GM15510 (cell line): ENCODE measurements around the gene KIF26A.

Experiments used
- POLR2A ChIP-seq: IDR thresholded peaks from 3 replicates; pipeline ENCODE4 v1.6.1; 2011; ENCODE audit warnings: borderline replicate concordance; ENCODE audit not compliant: insufficient read length; ENCODE audit errors: extremely low read depth

The KIF26A gene

DNA sequence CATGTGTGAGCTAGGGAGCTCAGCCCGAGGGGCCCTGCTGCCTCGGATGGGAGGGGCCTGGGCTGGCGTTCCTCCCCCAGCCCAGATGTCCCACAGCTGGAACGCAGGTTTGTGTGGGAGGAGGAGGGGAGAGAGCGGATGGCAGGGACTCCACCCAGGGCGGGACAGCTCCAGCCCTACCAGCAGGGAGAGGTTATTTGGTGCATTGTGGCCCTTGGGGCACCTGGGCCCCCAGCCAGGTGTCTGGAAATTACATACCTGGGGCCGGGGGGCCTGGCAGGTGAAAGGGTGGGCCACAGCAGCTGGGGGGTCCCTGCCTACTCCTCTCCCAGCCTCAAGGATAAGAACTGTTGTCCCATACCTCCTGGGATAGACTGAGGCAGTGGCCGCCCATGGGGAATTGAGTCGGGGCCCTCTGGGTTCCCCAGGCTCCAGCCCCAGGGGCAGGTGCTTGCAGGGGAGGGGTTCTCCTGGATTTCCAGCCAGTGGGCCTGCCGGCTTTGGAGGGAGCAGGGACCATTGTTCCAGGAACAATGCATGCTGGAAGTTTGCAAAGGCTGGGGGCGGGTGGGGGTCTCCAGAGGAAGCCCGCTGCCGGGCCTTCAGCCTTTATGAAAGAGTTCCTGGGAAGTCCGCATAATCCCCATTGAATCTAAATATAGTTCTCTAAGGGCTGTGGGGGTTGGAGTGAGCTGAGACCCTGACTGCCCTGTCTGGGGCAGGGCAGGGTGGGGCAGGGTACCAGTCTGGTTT is 1.2 kb downstream of the KIF26A start:
- no peak for TF ChIP-seq POLR2A

DNA sequence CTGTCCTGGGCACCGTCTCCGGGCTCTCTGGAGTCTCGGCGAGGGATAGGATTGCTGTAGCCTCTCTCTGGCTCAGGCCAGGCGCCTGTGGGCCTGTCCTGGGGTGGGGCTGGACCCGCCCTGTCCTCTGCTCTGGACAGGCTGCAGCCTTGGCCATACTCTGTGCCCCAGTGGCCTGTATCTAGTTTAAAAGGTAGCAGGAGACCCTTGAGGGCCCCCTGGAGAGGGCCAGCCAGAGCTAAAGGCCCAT is 1.8 kb downstream of the KIF26A start:
- TF ChIP-seq POLR2A, result no peak

DNA sequence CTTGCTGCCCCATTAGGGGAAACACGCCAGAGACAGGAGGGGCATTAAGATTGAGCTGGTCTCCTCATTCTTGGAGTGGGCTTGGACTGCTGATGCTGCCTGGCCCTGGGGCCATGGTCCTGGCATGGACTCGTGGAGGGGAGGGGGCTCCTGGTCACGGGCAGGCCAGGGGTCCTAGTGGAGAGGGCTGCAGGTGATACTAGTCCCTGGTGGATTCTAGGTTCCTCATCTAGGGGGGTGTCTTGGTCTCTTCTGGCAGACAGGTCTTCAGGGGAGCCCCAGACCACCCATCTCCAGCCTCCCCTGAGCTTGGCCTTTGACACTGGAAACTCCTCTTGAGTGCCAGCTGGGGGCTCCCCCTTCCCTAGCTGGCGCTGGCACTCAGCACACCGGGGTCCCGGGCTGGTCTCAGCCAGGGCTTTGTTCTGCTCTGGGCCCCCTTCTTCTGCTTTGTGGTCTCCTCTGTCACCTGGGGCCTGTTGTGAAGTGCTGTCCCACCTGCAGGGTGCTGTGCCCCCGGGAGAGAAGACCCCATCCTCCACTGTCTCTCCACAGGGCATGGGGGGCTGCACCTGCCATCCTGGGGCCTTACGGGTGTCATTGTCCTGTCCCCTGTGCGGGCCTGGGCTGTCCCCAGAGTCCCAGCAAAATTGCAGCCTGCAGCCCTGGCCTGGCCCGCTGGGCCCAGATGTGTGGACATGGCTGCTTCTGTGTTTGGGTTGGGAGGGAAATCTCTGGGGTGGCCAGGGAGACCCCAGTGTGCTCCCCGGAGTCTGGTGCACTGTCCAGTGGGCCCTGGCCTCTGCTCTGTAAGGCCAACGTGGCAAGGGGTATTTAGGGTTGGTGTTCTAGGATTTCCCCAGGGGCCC is 2.3 kb downstream of the KIF26A start:
- TF ChIP-seq POLR2A, result no peak

DNA sequence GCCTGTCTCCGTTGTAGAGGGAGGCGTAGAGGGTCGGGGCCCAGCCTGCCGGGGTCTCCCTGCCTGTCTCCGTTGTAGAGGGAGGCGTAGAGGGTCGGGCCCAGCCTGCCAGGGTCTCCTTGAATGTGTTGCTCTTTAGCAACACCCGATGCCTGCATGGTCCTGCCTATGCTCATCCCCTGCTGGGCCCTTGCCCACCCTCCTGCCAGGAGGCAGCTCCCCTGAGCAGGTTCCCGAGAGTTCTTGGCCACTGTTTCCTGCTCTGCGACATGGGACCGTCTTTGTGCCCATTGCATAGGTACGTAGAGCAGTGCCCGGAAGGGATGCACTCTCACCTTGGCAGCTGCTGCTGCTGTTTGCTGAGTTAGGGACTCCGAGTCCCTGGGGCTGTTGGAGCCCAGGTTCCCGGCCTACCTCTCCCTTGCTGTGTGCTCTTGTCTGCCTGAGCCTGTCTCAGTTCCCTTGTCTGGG is 3.3 kb downstream of the KIF26A start:
- TF ChIP-seq POLR2A, result no peak

DNA sequence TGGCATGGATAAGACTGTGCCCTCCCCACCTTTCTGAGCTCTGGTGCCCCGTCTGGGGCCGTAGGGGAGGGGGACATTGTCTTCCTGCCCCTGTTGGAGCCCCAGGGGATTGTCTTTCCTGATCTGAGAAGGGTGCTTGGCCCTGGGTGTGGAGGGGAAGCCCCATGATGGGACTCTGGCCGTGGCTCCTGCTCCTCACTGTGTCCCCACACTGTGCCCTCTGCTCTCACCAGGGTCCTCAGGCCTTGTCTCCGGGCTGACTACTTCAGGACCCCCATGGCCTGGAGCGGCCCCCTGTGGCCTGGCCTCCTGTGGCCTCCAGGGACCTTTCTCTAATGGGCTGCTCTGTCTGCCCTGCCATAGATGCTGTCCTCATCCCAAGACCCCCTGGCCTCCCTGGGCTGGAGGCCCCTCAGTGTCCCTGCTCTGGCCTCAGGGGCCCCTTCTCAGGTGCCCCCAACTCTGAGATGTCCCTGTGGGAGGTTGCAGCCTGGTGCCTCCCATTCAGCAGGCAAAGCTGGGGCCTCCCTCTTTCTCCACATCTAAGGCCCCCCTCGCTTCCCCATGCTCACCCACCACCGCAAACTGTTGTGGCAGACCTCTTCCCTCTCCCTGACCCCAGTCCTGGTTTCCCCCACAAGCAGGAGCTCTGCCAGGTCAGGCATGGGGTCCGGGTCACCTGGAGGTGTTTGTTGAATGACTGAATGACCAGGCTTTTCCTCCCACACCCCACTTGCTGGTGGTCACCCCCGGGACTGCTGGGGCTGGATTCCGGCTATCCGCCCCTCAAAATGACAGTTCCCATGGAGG is 4.0 kb downstream of the KIF26A start:
- TF ChIP-seq POLR2A, result no peak

DNA sequence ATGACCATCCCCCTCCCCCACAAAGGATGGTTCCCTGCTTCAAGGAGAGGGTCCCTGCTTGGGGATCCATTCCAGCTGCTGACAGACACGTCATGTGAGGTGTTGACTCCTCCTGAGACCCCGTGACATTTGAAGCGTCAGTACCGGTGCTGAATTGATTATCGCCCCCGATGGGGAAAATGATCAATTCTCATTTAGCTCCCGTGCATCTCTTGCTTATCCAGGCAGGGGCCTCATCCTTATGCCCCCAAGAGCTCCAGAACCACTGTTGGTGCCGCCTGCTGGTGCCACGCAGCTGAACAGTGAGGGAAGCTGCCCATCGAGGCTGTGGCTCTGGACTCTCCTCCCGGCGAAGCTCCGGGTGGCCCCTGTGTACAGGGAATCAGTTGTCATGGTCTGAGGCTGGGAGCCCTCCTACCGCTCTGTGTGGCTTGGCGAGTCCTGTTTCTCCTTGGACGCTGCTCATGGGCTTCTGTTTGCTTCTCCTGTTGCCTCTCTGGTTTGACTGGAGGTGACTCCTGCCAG is 4.6 kb downstream of the KIF26A start:
- TF ChIP-seq POLR2A, result no peak

DNA sequence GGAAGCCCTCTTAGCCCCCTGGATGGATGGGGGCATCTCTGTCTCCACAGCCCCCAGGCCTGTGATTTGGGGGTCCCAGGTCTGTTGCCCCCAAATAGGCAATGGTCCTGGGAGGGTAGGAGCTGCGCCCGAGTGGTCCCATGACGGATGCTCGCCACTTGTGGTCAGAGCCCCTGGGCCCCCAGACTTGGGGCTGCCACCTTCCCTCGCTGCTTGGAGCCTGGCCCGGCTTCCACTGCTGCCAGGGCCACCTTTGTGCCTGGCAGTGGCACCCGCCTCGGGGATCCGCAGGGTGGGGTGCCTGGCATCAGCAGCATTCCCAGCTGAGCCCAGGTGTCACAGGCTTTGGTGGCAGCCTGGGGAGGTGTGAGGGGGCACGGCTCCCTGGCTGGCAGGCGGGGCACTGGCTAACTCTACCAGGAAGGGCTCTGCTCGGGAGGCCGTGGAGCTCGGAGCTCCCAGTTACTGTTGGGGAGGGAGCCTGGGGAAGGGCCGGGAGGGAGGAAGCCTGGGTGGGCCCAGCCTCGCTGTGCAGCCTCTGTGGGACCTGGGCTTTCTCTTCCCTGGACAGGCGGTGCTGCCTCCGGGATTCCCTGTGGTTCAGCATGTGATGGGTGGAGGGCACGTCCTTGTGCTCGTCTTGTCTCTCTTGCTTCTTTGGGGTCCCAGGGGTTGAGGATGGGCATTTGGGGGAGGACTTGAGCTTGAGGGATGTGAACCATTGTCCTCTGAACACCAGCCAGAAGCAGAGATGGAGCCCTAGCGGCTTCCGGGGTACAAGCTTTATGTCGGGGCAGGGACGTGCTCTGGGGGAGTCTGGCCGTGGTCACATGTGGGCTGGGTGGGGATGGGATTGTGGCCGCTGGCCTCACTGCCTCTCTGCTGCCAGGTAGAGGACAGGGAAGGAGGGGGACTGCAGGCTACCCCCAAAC is 5.4 kb downstream of the KIF26A start:
- no peak for TF ChIP-seq POLR2A

DNA sequence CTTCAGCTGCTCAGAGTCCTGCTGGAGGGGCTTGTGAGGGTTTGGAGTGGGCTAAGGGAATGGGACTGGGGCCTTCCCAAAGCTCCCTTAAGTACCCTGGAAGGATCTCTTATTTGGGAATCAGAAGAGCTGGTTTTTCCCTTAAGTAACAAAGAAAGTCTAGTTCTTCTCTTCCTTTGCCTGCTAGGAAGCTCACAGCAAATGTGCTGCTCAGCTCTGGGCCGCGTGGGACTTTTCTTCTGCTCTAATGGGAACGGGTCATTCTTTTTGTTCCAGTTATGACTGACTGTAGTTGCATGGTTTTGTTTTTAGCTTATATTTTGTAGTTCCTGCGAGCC is 6.0 kb downstream of the KIF26A start:
- no peak for TF ChIP-seq POLR2A

DNA sequence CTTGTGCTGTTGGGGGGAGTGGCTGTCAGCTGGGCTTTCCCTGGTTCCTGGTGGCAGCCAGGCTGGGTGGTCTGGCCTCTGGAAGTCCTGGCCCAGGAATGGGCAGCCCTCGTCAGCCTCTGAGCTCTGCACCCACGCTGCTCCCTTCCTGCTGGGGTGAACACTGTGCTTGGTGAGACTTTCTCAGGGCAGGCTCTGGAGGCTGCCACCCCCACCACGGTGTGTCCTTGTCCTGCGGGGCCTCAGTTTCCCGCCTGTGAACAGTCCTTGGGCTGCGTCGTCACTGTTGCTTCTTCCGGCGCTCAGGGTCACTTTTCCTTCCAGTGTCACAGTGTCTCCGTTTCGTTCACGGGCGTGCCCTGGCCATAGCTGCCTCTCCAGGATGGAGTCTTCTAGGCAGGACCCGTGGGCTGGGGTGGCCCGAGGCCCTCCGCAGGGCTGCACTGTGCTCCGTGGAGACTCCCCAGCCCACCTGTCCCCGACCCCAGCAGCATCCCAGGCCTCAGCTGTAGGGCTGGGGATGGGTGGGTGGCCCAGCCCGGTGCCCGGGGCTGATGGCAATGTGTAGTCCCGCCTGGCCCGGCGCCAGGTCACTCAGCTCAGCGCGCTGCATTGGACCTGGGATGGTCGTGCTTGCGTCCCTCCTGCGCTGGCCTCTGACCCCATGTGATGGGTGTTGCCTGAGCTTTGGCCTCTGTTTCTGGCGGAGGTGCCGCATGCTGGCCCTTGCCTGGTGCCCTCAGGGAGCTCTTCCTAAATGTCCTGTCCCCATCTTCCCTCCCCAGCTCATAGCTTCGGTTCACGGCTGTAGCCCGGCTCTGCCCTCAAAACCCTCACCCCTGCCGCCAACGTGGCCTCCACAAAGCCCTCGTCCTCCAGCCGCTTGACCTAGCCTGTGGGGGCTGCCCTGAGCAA is 6.8 kb downstream of the KIF26A start:
- no peak for TF ChIP-seq POLR2A

DNA sequence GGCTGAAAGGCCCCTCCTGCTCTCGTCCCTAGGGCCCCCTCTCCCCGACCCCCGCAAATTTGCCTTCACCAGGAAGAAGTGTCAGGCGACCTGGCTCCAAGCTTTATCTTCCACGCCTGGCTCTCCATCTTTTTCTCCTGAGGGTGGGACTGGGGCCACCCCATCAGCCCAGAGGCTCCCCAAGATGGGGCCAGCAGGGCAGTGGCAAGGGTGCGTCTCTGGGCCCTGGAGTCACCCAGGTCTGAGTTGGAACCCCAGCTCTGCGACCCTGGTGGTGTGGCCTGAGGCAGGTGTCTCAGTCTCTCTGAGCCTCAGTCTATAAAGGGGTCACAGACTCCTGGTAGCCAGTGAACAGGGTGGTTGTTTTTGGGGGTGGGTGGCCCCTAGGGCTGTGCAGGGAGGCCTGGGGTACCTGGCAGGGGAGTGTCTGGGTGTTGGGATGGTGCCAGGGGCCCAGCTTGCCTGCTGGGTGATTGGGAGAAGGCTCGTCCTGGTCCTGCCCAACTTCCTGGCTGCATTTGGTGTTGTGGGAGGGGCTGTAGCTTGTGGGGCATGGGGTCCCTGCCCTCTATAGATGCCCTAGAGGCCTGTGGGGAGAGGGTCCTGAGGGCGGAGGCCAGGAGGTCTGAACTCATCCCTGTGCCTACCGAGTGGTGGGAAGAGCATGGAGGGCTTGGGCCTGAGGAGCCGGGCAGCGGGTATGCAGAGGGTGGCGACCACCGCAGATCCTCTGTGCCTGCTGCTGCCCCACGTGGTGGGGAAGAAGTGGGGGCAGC is 7.6 kb downstream of the KIF26A start:
- no peak for TF ChIP-seq POLR2A

DNA sequence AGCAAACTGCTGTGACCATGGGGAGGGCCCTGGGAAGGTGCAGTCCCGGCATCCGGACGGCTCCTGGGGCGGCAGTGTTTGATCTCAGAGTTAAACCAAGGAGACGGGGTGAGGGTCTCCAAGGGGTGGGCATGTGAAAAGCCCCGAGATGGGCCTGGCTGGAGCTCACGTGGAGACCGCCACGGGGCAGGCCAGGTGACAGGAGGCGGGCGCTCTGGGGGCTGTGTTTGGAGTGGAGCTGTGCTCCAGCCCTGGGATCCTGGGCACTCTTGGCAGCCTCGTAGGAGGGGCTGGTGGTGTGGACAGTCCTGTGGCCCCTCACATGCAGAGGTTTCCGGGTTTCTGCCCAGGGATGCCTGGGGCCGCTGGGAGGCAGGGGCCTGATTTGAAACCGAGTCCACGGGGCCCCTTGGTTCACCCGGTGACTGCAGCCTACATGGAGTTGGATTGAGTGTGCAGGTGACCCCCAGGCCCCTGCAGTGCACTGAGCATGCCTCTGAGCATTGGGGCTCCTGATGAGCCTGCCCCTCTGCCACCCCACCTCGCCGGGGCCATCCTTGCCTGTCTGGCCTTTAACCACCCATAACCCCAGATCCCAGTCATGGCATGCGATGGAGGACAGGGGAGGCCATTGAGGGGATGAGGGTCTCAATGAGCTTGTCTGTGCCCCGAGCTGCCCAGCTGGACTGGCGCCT is 8.4 kb downstream of the KIF26A start:
- TF ChIP-seq POLR2A, result no peak
